Astrocyte (in vitro differentiated cells and primary cell): ENCODE data around the gene TSC22D1. TPM values are rescaled to one million over a fixed set of nuclear protein-coding genes. Genes with fewer than 3 reads are reported as not detected.

Experiments
- DNase-seq: peaks from one replicate; pipeline ENCODE4 v3.0.0-alpha.2; 2010; ENCODE audit warnings: low read depth
- FAIRE-seq: peaks from 2 replicates; lab custom pipeline; 2011; peaks lifted over from hg19 to GRCh38; lab: Jason Lieb, UNC
- H2AFZ ChIP-seq: 2 replicates; pipeline ENCODE4 v1.6.0; 2012; ENCODE audit warnings: low read depth, low read length, inconsistent platforms
- H3K27ac ChIP-seq: 2 replicates; pipeline ENCODE4 v1.5.1; 2011; ENCODE audit warnings: low read depth, low read length, inconsistent platforms
- H3K27me3 ChIP-seq: 2 replicates; pipeline ENCODE4 v1.6.0; 2011; ENCODE audit warnings: low read length, inconsistent platforms; ENCODE audit not compliant: insufficient read depth
- H3K36me3 ChIP-seq: 2 replicates; pipeline ENCODE4 v1.5.1; 2011; ENCODE audit warnings: low read length, inconsistent platforms; ENCODE audit not compliant: insufficient read depth
- H3K4me1 ChIP-seq: 2 replicates; pipeline ENCODE4 v1.5.1; 2011; ENCODE audit warnings: low read length, inconsistent platforms; ENCODE audit not compliant: insufficient read depth
- H3K4me2 ChIP-seq: 2 replicates; pipeline ENCODE4 v1.6.0; 2012; ENCODE audit warnings: low read length, inconsistent platforms
- H3K4me3 ChIP-seq: 2 replicates; pipeline ENCODE4 v1.5.1; 2011; ENCODE audit warnings: low read depth, mild to moderate bottlenecking, low read length, inconsistent platforms; ENCODE audit not compliant: insufficient read depth
- H3K79me2 ChIP-seq: 2 replicates; pipeline ENCODE4 v1.6.0; 2012; ENCODE audit warnings: mild to moderate bottlenecking, low read length, inconsistent platforms; ENCODE audit not compliant: insufficient read depth
- H3K9ac ChIP-seq: 2 replicates; pipeline ENCODE4 v1.6.0; 2012; ENCODE audit warnings: mild to moderate bottlenecking, low read length, inconsistent platforms
- H3K9me3 ChIP-seq: 2 replicates; pipeline ENCODE4 v1.5.1; 2012; ENCODE audit warnings: low read depth, mild to moderate bottlenecking, low read length, inconsistent platforms; ENCODE audit not compliant: insufficient read depth
- H4K20me1 ChIP-seq: 2 replicates; pipeline ENCODE4 v1.6.0; 2012; ENCODE audit warnings: low read length, inconsistent platforms; ENCODE audit not compliant: insufficient read depth
- H3K27ac Mint-ChIP-seq: one replicate; pipeline ENCODE4 v1.8.0; 2021; ENCODE audit warnings: mild to moderate bottlenecking, mixed read lengths; ENCODE audit not compliant: unreplicated experiment
- H3K27me3 Mint-ChIP-seq: one replicate; pipeline ENCODE4 v1.8.0; 2021; ENCODE audit warnings: low read depth, mixed read lengths; ENCODE audit not compliant: unreplicated experiment
- H3K36me3 Mint-ChIP-seq: one replicate; pipeline ENCODE4 v1.8.0; 2021; ENCODE audit warnings: low read depth, mixed read lengths; ENCODE audit not compliant: unreplicated experiment
- H3K4me1 Mint-ChIP-seq: one replicate; pipeline ENCODE4 v1.8.0; 2021; ENCODE audit warnings: low read depth, mixed read lengths; ENCODE audit not compliant: unreplicated experiment
- H3K4me3 Mint-ChIP-seq: one replicate; pipeline ENCODE4 v1.8.0; 2021; ENCODE audit warnings: mild to moderate bottlenecking, moderate library complexity, mixed read lengths; ENCODE audit not compliant: unreplicated experiment
- H3K9me3 Mint-ChIP-seq: one replicate; pipeline ENCODE4 v1.8.0; 2021; ENCODE audit warnings: mild to moderate bottlenecking, mixed read lengths; ENCODE audit not compliant: unreplicated experiment
- EZH2 ChIP-seq: IDR thresholded peaks from 2 replicates; pipeline ENCODE4 v1.6.1; 2012; ENCODE audit warnings: mild to moderate bottlenecking, low read length, inconsistent platforms; ENCODE audit not compliant: insufficient read depth
- total RNA-seq: library from RNA; stranded (reverse); gene quantifications from 2 replicates; pipeline ENCODE4 v1.2.1, GENCODE V29; 2021
- TF ChIP-seq, protein P1 (sequence below): IDR thresholded peaks from 2 replicates; pipeline ENCODE4 v1.5.1; 2011; ENCODE audit warnings: low read depth, mild to moderate bottlenecking, inconsistent platforms, low read length, moderate library complexity; ENCODE audit not compliant: insufficient read depth

Gene TSC22D1
- total RNA-seq, 1 donor from 2014 or later: 96.2 TPM

DNA sequence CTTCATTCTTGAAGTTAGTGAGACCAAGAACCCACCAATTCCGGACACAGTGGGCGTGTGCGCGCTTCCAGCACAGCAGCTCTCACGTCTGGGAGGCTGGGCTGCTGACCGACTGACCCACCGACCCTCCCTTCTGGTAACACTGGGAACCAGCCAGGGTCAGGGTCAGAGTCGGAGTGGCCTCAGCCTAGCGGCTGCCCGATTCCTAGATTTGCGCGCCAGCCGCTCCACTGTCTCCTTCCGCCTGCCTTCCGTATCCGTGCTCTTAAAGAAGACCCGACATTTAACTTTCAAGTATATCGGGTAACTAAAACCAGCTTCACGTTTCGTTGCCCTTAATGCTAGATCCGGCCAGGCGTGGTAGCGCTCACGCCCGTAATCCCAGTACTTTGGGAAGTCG lies 161.4 kb downstream of the TSC22D1 start:
- Histone ChIP-seq H3K79me2 (no peaks in the 10 kb centered on the region), H4K20me1 (no peaks in the 10 kb centered on the region), H3K4me3 (no peak overlapping the region), H3K9me3 (no peaks in the 10 kb centered on the region), H3K27ac (no peak overlapping the region), H3K4me1 (no peaks in the 10 kb centered on the region), H3K36me3 (no peaks in the 10 kb centered on the region), H3K4me2 (no peak overlapping the region), H3K9ac (no peak overlapping the region), H2AFZ (no peak overlapping the region), H3K27me3 (no peaks in the 10 kb centered on the region)
- Mint-ChIP-seq H3K4me1 (peaks cover 9% of the 10 kb centered on the region), H3K4me3 (no peak overlapping the region), H3K36me3 (no peaks in the 10 kb centered on the region), H3K9me3 (no peaks in the 10 kb centered on the region), H3K27me3 (peaks cover 11% of the 10 kb centered on the region), H3K27ac (no peak overlapping the region)
- TF ChIP-seq, protein P1, sequence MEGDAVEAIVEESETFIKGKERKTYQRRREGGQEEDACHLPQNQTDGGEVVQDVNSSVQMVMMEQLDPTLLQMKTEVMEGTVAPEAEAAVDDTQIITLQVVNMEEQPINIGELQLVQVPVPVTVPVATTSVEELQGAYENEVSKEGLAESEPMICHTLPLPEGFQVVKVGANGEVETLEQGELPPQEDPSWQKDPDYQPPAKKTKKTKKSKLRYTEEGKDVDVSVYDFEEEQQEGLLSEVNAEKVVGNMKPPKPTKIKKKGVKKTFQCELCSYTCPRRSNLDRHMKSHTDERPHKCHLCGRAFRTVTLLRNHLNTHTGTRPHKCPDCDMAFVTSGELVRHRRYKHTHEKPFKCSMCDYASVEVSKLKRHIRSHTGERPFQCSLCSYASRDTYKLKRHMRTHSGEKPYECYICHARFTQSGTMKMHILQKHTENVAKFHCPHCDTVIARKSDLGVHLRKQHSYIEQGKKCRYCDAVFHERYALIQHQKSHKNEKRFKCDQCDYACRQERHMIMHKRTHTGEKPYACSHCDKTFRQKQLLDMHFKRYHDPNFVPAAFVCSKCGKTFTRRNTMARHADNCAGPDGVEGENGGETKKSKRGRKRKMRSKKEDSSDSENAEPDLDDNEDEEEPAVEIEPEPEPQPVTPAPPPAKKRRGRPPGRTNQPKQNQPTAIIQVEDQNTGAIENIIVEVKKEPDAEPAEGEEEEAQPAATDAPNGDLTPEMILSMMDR: no peak
- TF ChIP-seq EZH2: no peak
- FAIRE-seq (no peak), DNase-seq (no peak)

DNA sequence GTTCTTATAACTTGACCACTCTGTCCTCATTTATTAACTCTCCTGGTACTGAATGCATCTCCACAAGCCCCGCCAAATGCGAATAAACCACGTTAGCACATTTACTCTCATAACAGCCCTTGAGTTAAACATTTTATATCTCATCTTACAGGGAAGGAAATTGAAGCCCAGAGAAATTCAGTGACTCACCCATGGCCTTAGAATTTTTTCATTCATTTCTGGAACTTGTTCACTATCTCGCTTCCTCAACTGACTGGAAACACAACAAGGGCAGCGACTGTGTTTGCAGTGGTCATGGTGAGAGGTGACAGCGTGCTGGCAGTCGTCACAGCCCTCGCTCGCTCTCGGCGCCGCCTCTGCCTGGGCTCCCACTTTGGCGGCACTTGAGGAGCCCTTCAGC lies 163.0 kb downstream of the TSC22D1 start:
- H3K4me3 ChIP-seq: no peak overlapping the region
- H4K20me1 ChIP-seq: no peaks in the 10 kb centered on the region
- H3K27ac Mint-ChIP-seq: no peak overlapping the region
- no peaks in the 10 kb centered on the region for H3K27me3 ChIP-seq
- H3K36me3 ChIP-seq: no peaks in the 10 kb centered on the region
- FAIRE-seq (no peak), DNase-seq (peak; percentile 20)
- no peak overlapping the region for H3K9ac ChIP-seq
- peaks cover 20% of the 10 kb centered on the region for H3K27me3 Mint-ChIP-seq
- no peaks in the 10 kb centered on the region for H3K36me3 Mint-ChIP-seq
- TF ChIP-seq, protein P1: no peak
- no peak for TF ChIP-seq EZH2
- H3K4me3 Mint-ChIP-seq: no peak overlapping the region
- H3K79me2 ChIP-seq: no peaks in the 10 kb centered on the region
- H3K4me1 Mint-ChIP-seq: peaks cover 9% of the 10 kb centered on the region
- H3K4me1 ChIP-seq: no peaks in the 10 kb centered on the region
- H3K9me3 Mint-ChIP-seq: no peaks in the 10 kb centered on the region
- no peak overlapping the region for H2AFZ ChIP-seq
- no peak overlapping the region for H3K27ac ChIP-seq
- H3K4me2 ChIP-seq: no peak overlapping the region
- no peaks in the 10 kb centered on the region for H3K9me3 ChIP-seq

DNA sequence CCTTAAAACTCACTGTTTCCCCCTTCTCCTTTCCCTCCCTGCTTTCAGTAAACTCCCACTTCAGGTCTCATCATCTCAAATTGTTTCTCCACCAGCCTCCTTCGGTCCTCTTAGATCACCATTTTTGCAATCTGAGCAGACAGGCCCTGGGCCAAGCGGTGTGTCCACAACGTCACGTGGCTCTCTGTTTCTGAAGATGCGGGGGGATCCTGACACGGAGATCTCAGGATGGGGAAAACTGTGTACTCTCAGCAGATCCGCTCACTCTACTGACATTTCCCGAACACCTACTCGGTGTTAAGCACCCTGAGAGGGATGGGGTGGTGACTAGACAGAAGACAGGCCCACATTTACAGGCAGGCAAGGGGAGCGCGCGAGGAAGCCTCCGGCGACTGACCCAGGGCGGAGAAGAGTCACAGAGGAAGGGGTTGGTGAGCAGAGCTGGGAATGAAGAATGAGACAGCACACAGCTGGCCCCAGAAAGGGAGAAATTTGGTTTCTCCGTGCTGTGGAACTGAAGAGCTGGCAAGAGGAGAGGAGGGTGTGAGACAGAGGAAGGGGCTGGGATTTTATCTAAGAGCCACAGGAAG lies 163.7 kb downstream of the TSC22D1 start:
- Mint-ChIP-seq H3K4me1 (peaks cover 5% of the 10 kb centered on the region), H3K36me3 (no peaks in the 10 kb centered on the region), H3K27ac (no peak overlapping the region), H3K4me3 (no peak overlapping the region), H3K27me3 (peaks cover 20% of the 10 kb centered on the region), H3K9me3 (no peaks in the 10 kb centered on the region)
- Histone ChIP-seq H3K4me3 (no peak overlapping the region), H2AFZ (no peak overlapping the region), H3K4me1 (no peaks in the 10 kb centered on the region), H3K9ac (no peak overlapping the region), H3K27me3 (no peaks in the 10 kb centered on the region), H3K36me3 (no peaks in the 10 kb centered on the region), H4K20me1 (no peaks in the 10 kb centered on the region), H3K27ac (no peak overlapping the region), H3K79me2 (no peaks in the 10 kb centered on the region), H3K9me3 (no peaks in the 10 kb centered on the region), H3K4me2 (no peak overlapping the region)
- DNase-seq: no peak
- TF ChIP-seq, protein P1: no peak
- no peak for TF ChIP-seq EZH2
- no peak for FAIRE-seq
